ENCODE data around the gene TNFAIP1. TPM values are rescaled to one million over a fixed set of nuclear protein-coding genes. Genes with fewer than 3 reads are reported as not detected.

The TNFAIP1 gene
- total RNA-seq, 1 experiment from 2014 or later = 27.7 TPM

GRCh38 chr17:28367641-28368305, 32.2 kb downstream of the TNFAIP1 start:
- DNase-seq (ENCODE audit: low spot score) = no peak
- in situ Hi-C loops (cut with HindIII; ENCODE audit: low sequenced_read_pairs) = no loop called here

GRCh38 chr17:28368306-28368831, 32.8 kb downstream of the TNFAIP1 start:
- no peak for DNase-seq (ENCODE audit: low spot score)
- in situ Hi-C loops (cut with HindIII; ENCODE audit: low sequenced_read_pairs) = no loop called here

- in situ Hi-C loops (cut with HindIII; ENCODE audit: low sequenced_read_pairs) = no loop called here
- no peak for DNase-seq (ENCODE audit: low spot score)
These were observed 33.5 kb downstream of the TNFAIP1 start for GRCh38 chr17:28368915-28369683.

- in situ Hi-C loops (cut with HindIII; ENCODE audit: low sequenced_read_pairs) = no loop called here
- no peak for DNase-seq (ENCODE audit: low spot score)
These were observed 34.1 kb downstream of the TNFAIP1 start for GRCh38 chr17:28369684-28370034.

- DNase-seq (ENCODE audit: low spot score) = peak; percentile 25
- in situ Hi-C loops (cut with HindIII; ENCODE audit: low sequenced_read_pairs) = no loop called here
These were observed 34.6 kb downstream of the TNFAIP1 start, which contains the start of gene VTN for GRCh38 chr17:28370035-28370743. Gene VTN (minus strand): TSS chr17:28370307. CDS start chr17:28370203, 104 bp downstream.

- no peak for DNase-seq (ENCODE audit: low spot score)
- in situ Hi-C loops (cut with HindIII; ENCODE audit: low sequenced_read_pairs) = no loop called here
These were observed 35.2 kb downstream of the TNFAIP1 start for GRCh38 chr17:28370744-28371103.

GRCh38 chr17:28371245-28372202, 36.0 kb downstream of the TNFAIP1 start, which contains the start of gene SARM1:
Gene SARM1 (plus strand): TSS chr17:28371694. CDS start chr17:28372033, 339 bp downstream.
- DNase-seq (ENCODE audit: low spot score) = peak; percentile 90
- in situ Hi-C loops (cut with HindIII; ENCODE audit: low sequenced_read_pairs) = no loop called here

- in situ Hi-C loops (cut with HindIII; ENCODE audit: low sequenced_read_pairs) = no loop called here
These were observed 36.8 kb downstream of the TNFAIP1 start for GRCh38 chr17:28372203-28372944.

GRCh38 chr17:28372945-28373274, 37.3 kb downstream of the TNFAIP1 start:
- in situ Hi-C loops (cut with HindIII; ENCODE audit: low sequenced_read_pairs) = no loop called here
- DNase-seq (ENCODE audit: low spot score) = no peak

More at GRCh38 chr17:28372203-28372944, 36.8 kb downstream of the TNFAIP1 start:
- peak; percentile 54 for DNase-seq (ENCODE audit: low spot score)

- DNase-seq (ENCODE audit: low spot score) = no peak
- in situ Hi-C loops (cut with HindIII; ENCODE audit: low sequenced_read_pairs) = no loop called here
These were observed 44.5 kb downstream of the TNFAIP1 start for GRCh38 chr17:28379814-28380801.

GRCh38 chr17:28381141-28381825, 45.7 kb downstream of the TNFAIP1 start:
- DNase-seq (ENCODE audit: low spot score) = peak; percentile 61
- in situ Hi-C loops (cut with HindIII; ENCODE audit: low sequenced_read_pairs) = no loop called here

- DNase-seq (ENCODE audit: low spot score) = no peak
These were observed 48.9 kb downstream of the TNFAIP1 start for GRCh38 chr17:28384281-28385036.

GRCh38 chr17:28385037-28385400, 49.5 kb downstream of the TNFAIP1 start:
- no peak for DNase-seq (ENCODE audit: low spot score)
- in situ Hi-C loops (cut with HindIII; ENCODE audit: low sequenced_read_pairs) = no loop called here

More at GRCh38 chr17:28384281-28385036, 48.9 kb downstream of the TNFAIP1 start:
- in situ Hi-C loops (cut with HindIII; ENCODE audit: low sequenced_read_pairs) = no loop called here

GRCh38 chr17:28385406-28385805, 49.8 kb downstream of the TNFAIP1 start:
- in situ Hi-C loops (cut with HindIII; ENCODE audit: low sequenced_read_pairs) = no loop called here
- no peak for DNase-seq (ENCODE audit: low spot score)

GRCh38 chr17:28386391-28386790, 50.8 kb downstream of the TNFAIP1 start:
- in situ Hi-C loops (cut with HindIII; ENCODE audit: low sequenced_read_pairs) = no loop called here
- DNase-seq (ENCODE audit: low spot score) = no peak

GRCh38 chr17:28388106-28388505, 52.5 kb downstream of the TNFAIP1 start:
- in situ Hi-C loops (cut with HindIII; ENCODE audit: low sequenced_read_pairs) = no loop called here
- no peak for DNase-seq (ENCODE audit: low spot score)

Measured in G401 (cell line).